Middle frontal gyrus (tissue), 1 donor: ENCODE measurements around the gene GUCA1A.
"Not testable (repeated sequence)": the region's sequence is repeated elsewhere in the genome, so short reads cannot be mapped to it uniquely, and the experiment has no call there.

Experiments
- DNase-seq: peaks from one replicate; pipeline ENCODE4 v3.0.0-alpha.2; 2015; ENCODE audit warnings: low spot score; ENCODE audit errors: extremely low spot score

The GUCA1A gene

DNA sequence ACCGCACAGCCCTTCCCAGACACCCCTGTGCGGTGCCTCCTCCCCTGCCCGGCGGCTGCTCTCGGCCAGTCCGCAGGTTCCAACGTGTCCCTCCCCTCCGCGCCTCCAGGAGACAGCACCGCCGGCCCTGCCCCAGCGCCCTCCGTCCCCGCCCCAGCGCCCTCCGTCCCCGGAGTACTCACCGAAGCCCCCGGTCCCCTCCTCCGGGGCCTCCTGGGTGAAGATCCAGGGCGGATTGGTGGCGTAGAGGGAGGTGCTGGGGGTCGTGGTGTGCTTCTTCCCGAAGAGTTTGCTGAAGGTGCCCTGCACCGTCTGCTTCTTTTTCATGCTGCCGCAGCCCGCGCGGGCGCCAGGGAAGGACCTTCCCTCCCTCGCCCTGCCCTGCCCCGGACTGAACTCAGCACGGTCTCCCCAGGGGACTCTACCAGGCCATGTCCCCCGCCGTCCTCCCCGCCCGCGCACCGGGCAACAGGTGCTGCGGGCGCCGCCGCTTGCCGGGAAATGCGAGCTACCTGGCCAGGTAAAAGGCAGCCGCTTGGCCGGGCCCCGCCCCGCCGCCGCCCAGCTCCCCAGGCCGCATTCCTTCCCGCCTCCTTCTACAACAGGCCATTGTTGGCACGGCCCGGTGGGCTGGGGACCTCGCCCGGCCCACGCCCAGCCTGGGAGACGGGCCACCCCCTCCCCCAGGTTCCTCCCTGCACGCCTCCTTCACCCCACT lies 30.9 kb upstream of the GUCA1A start, which contains the start of gene C6orf132:
Gene C6orf132, minus strand, starts transcription at position 503 of the 718 bp plus-strand sequence. Its CDS starts 176 bp downstream, at position 327.
- no peak for DNase-seq

DNA sequence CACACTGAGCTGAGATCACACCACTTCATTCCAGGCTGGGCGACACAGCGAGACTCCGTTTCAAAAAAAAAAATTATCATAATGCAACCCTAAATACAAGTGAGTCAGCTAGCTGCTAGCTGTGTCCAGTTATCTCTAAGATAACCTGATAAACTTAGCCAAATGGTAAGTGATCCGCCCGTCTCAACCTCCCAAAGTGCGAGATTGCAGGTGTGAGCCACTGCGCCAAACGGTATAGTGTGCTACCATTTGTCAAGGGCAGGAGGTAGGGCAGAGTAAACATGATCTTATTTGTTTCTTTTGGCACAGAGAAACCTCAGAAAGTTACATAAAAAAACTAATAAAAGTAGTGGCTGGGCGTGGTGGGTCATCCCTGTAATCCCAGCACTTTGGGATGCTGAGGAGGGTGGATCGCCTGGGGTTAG lies 26.0 kb upstream of the GUCA1A start:
- no peak for DNase-seq

DNA sequence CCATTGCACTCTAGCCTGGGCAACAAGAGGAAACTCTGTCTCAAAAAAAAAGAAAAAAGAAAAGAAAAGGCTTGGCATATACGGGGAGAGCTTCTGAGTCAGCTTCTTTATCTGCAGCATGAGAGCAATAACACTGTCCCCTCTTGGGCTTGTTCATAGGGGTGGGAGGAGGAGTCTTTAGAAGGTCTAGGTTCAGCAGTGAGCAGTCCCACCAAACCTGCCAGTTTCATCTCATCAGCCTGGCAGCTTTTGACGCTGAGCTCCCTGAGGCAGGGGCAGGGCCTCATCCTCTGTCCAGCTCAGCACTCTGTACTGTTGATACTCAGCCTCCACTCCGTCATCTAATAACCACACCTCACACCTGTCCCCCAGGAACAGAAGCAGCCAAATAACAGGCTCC lies 25.1 kb upstream of the GUCA1A start:
- no peak for DNase-seq

DNA sequence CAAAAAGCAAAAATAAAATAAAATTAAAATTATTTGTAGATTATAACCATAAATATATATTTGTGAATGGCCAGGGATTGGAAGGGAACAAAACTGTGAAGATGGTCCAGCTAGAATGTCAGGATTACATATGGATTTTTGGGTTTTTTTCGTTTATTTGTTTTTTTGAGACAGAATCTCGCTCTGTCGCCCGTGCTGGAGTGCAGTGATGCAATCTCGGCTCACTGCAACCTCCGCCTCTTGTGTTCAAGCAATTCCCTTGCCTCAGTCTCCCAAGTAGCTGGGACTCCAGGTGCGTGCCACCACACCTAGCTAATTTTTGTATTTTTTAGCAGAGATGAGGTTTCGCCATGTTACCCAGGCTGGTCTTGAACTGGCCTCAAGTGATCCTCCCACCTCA lies 22.9 kb upstream of the GUCA1A start:
- DNase-seq, result no peak

DNA sequence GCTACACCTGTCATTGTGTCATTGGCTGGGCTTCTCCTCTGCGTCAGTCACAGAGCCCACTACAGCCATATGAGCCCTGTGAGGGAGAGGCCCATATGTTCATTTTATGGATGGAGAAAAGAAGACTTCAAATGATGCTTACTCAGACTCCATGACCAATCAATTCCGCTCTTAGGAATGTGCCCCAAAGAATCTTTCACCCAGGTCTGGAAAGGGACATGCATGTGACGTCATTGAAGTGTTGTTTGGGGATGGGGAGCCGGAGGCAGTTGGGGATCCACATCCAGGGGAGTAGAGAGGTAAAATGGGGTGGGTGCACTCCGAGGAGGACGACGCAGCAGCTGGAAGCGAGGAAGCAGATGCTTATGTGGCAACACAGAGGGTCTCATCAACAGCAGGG lies 21.1 kb upstream of the GUCA1A start:
- no peak for DNase-seq

DNA sequence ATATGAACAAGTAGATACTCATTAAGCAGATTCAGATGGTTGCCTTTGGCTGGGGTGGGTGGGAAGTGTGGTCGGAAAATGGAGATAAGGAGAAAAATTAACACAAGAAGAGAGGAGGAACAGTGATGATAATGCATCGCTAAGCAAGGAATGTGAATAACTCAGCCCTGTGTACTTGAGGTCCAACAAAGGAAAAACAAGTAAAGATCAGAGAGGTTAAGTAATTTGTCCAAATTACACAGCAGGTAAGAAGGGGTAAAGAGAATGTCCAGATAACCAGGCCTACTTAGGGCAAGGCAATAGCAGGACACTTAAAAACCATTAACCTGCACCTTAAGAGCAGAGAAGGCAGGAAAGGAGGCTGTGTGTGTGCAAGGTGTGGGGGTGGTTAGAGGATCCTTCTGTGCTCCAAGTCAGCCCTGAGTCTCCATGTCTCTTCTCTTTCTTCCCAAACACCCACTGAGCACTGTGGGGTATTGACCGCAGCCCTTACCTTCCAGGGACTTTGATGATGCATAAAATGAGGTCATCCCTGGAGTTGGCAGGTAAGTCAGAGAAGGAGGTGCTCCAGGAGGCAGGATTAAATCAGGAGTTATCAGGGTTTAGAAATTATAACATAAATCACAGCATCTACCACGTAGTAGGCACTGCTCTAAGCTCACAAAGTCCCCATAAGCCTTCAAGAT lies 20.5 kb upstream of the GUCA1A start:
- not testable (repeated sequence) for DNase-seq

DNA sequence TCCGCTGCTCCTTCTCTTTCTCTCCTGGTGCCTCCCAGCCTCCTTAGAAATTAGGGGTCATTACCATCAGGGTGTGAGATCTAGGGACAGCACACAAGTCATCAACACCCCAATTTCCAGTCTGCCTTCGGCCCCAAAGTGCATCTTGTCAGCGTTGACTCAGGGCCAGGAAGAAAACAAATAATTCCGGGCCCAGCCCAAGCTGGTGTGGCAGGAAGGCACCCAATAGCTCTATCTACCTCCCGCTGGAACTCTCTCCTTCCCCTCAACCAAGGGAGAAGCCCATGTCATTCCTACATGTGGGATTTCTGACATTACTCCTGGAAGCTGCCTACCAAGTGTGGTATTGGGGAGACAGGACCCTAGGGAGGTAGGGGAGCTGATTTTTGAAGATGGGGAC lies 19.2 kb upstream of the GUCA1A start:
- DNase-seq, result no peak

DNA sequence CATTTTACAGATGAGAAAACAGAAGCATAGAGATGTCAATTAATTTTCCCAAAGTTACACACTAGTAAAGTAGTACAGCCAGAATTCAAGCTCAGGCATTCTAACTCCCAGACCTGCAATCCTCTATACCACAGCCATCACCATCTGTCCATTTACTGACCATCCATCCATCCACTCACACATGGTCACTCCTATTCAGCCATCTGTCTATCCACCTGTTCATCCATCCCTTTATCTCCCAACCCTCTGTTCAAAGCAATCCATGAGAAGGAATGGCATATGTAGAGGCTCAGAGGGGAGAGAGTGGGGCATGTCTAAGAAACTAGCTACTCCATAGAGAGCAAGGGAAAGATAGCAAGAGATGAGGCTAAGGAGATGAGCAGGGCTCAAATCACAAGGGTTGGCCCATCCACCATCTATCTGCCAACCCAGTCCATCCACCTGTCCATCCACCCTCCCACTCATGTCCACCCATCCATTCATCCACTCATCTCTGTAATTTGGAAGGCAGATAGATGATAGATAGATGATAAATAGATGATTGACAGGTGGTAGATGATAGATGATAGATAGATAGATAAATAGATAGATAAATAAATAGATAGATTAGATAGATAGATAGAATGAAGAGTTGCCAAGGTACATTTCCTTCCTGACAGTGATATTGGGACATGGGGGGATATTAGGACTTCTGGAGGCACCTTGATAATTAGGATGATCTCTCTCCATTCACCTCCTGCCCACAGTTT lies 18.5 kb upstream of the GUCA1A start:
- DNase-seq, result no peak

DNA sequence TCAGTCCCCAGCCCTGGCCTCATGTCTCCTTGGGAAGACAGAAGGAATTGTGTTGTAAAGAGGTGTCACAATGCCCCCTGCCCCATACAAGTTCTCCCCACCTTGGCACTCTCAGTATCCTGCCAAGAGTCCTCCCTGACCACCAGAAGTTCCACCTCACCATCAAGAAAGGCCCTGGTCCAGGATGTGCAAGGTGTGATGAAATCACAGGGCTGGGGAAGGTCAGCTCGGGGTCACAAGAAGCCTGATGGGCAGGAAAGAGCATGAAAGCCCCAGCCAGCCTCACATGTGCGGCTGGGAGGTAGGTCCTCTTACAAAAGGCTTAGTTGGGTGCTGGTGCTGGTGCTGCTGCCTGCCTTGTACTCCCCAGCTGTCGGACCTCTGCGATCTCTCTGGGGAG lies 17.9 kb upstream of the GUCA1A start:
- no peak for DNase-seq

DNA sequence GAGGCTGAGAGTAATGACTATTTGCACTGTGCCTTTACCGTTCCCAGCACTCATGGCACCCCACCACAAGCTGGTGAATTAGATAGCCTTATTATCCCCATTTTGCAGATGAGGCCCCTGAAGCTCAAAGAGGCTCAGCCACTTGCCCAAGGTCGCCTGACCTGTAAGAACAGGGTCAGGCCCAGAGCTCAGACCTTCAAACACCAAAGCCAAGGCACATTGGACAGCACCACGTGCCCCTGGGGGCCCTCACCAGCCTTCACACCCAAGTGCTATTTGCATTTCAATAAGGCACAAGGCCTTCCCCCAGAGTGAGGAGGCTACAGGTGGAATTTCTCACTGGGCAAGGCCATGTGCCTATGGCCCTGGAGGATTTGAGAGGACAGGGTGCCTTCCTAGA lies 16.5 kb upstream of the GUCA1A start:
- DNase-seq, result no peak

DNA sequence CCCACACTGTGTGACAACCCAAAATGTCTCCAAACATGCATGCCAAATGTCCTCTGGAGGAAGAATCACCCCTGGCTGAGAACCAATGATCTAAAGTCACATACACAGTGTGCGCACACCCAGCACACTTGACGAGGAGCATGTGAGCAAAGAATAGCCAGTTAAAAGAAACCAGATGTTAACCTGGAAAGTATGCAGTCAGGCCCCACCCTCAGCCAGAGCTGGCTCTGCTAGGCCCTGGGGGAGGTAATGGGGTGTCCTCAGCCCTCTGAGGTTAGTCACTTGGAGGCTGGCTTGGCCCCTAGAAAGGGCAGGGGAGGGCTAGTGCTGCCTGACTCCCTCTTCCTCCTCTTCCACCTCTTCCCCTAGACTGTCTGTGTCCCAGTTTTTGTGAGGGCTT lies 15.2 kb upstream of the GUCA1A start:
- DNase-seq, result no peak

DNA sequence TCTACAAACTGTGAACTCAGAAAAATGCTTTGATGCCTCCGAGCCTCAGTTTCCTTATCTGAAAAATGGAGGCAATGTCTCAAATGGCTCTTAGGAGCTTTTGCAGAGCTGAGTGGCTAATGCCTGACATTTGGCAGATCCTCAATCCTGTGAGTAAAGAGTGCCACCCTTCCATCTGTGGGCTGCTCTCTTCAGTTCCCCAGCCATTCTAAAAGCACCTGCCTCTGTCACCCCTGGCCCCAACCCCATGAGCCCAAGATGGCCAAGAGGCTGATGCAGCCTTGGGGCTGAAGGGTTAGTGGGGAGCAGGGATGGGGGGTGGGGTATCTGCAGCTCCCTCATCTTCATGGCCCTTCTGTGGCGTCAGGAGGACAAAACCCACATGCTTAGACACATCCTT lies 14.5 kb upstream of the GUCA1A start:
- DNase-seq, result no peak

DNA sequence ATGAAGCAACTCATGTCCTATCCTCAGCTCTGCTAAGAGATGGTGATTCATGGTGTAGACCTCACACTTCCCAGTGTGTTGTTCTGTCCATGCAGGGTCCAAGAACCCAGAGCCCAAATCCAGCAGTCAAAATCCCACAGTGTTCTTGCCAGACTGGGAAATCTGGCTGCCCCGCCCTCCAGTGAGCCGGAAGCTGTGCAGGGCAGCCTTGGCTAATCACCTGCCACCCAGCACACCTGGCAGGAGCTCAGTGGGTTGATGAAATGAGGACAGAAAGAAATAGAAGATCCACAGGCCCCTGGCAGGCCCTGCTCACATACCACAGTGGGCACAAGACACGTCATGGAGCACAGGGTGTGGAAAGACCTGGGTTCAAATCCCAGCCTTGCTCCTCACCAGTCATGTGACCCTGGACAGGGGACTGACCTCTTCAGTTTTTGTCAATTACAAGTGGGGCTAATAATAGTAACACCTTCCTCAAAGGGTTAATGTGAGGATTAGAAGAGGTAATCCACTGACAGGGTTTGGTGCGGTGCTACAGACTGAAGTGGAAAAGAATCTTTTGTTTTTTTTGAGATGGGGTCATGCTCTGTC lies 13.6 kb upstream of the GUCA1A start:
- DNase-seq, result no peak

DNA sequence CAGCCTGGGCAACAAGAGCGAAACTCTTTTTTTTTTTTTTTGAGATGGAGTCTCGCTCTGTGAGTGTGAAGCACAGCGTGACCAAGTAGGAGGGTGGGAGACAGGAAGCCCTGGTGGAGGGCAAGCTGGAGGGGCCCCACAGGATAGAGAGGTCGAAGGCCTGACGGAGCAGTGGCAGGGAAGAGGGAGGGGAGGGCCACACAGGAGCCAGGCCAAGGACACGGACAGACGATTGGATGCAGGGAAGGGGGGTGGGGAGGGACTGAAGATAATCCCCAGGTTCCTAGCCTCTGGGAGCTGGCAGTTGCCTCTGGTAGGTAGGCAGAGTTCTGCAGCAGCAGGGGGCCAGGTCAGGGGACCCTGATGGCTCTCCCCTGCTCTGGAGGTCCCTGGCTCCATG lies 10.8 kb upstream of the GUCA1A start:
- DNase-seq, result no peak

DNA sequence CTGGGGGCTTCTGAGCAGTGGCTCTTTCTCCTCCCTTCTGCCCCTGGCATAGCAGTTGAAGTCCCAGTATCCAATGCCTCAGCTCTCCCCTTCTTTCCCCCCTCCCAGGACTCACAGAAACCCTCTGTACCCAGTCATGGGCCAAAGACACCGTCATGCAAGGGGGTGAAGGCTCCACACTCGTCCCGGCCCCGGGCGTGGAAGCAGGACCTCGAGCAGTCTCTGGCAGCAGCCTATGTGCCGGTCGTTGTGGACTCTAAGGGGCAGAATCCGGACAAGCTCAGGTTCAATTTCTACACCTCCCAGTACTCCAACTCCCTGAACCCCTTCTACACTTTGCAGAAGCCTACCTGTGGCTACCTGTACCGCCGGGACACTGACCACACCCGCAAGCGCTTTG lies 10.4 kb upstream of the GUCA1A start:
- no peak for DNase-seq

DNA sequence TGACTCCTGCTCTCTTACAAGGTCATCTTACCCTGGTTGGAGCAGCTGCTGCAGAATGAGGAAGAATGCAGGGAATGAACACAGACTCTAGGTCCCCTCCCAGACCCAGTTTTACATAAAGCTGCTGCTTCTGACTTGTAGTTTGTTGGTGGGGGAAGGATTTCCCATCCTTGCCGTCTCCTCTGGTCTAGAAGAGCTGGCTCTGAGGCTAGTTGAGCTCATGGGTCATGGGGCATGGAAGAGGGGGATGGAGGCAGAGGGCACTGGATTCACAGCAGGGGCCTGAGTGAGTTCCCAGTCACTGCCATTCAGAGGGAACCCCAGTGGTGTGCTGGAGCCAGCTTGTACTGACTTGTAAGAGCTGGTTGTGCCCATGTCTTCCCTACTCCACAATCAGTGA lies 9.2 kb upstream of the GUCA1A start:
- DNase-seq, result no peak

DNA sequence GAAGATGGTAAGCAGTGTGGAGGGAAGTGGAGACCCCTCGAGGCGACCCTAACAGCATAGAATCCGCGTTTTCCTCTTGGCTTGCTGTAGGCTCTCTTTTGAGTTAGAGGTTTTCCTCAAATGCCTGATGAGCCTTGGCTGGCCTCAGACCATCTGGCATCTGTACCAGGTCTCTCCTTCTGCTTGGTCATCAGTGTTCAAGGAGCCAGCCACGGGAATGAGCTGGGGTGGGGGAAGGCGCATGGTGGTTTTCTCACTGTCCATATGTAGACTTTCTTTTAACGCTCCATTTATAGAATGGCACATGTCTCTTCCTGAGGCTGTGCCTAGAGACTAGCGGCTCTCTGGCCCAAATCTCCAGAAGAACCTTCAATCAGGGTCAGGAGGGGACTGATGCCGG lies 8.1 kb upstream of the GUCA1A start:
- no peak for DNase-seq

DNA sequence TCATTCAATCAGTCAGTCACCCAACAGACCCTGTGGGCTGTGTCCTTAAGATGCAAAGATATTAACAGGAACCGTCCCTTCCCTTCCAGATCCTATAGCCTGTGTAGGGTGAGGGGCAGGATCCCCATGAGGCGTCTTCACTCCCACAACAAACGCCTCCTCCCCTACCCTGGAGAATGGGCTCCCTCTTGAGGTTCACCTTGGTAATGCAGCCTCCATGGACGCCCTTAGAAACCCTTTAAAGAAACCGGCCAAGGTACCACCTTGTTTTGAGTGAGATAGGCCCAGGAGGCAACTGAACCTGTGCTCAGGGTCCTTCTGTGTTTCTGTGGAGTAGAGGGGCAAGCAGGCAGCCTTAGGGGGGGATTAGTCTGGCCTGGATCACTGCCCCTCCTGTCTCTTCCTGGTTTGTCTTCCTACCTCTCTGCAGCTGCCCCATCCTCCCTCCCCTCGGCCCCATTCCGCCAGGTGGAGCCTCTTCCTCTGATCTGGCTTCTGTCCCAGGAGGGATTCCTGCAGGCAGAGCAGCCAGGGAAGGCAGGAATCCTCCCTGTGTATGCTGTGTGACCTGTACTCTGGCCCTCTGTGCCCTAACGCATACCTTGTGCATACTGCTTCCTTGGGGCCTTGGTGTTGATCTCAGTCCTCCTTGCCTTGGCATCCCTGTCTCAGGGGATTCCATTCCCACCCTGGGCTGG lies 6.6 kb upstream of the GUCA1A start:
- DNase-seq, result peak; percentile 27

DNA sequence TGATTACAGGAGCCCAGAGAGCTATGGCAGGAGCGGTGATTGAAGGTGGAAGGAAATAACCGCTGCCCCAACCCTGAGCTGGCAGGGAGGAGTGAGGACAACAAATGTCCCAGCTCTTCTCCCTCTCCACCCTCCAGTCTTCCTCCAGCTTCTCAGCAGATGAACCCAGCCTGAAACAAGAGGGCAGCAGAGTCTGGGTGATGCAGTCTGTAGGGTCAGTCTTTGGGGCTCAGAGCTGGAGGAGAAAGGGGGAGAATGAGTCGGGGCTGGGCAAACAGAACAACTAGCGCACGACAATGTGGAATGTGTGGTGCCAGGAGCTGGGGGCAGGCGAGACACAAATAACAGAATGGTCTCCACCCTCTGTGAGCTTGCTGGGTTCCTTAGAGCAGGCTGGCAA lies 4.5 kb upstream of the GUCA1A start:
- no peak for DNase-seq

DNA sequence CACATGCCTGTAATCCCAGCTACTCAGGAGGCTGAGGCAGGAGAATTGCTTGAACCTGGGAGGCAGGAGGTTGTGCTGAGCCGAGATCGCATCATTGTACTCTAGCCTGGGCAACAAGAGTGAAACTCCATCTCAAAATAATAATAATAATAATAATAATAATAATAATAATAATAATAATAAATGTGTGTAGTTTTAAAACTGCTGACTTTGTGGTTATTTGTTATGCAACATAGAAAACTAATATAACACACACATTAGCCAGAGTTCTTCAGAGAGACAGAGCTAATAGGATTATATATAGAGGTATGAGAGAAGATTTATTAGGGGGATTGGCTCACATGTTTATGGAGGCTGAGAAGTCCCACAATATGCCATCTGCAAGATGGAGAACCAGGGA lies 3.4 kb upstream of the GUCA1A start:
- not testable (repeated sequence) for DNase-seq

DNA sequence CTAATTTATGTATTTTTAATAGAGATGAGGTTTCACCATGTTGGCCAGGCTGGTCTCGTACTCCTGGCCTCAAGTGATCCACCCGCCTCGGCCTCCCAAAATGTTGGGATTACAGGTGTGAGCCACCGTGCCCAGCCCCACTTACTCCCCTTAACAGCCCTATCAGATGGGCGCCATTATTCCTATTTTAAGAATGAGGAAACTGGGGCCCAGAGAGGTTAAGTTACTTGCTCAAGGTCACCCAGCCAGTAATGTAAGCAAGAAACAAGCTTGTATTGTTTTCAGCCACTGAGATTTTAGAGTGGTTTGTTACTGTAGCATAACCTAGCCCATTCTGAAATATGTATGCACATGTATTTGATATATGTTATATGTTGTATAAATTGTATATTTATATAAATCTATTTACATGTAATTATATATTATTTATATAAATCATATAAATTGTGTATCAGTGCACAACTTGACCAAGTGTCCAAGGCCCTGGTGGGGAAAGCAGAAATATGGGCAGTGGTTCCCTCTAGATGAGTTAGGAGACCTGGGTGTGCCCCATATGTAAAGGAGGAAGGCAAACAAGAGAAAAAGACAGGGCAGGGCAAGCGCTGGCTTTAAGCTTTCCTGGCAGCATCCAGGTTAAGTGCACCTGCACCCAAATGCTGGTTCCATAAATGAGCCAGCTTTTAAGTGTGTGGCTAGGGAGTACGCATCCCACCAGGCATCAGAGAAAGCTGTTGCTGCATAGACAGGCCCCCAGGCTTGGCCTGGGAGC lies 1.2 kb upstream of the GUCA1A start:
- no peak for DNase-seq
